GM21786 (cell line): Measurements from ENCODE around the gene ZMYND15.
"Not testable (repeated sequence)": the region's sequence is repeated elsewhere in the genome, so short reads cannot be mapped to it uniquely, and the experiment has no call there.

Experiments used
- ATAC-seq: cut with Tn5 transposase; IDR thresholded peaks from one replicate; pipeline ENCODE4 v1.9.1; 2021; ENCODE audit not compliant: unreplicated experiment

ZMYND15 gene

GRCh38 chr17:4739122-4740024 lies at the start of gene ZMYND15, which contains the start of gene CXCL16:
TSS of gene ZMYND15 (plus strand) at chr17:4739833. CDS start at chr17:4740549, 716 bp downstream.
TSS of gene CXCL16 (minus strand) at chr17:4739928. CDS start at chr17:4739339, 589 bp downstream.
- ATAC-seq: no peak

- not testable (repeated sequence) for ATAC-seq
These were observed 49.8 kb upstream of the ZMYND15 start for GRCh38 chr17:4689872-4690271.

- no peak for ATAC-seq
These were observed 48.9 kb upstream of the ZMYND15 start for GRCh38 chr17:4690745-4691144.

GRCh38 chr17:4691686-4692085 lies 47.9 kb upstream of the ZMYND15 start:
- no peak for ATAC-seq

GRCh38 chr17:4693416-4693815 lies 46.2 kb upstream of the ZMYND15 start:
- ATAC-seq: no peak

- no peak for ATAC-seq
These were observed 43.2 kb upstream of the ZMYND15 start for GRCh38 chr17:4696437-4696805.

- ATAC-seq: not testable (repeated sequence)
These were observed 40.1 kb upstream of the ZMYND15 start for GRCh38 chr17:4699401-4700056.

- ATAC-seq: no peak
These were observed 38.5 kb upstream of the ZMYND15 start for GRCh38 chr17:4701116-4701515.

- no peak for ATAC-seq
These were observed 36.3 kb upstream of the ZMYND15 start for GRCh38 chr17:4703330-4703691.

GRCh38 chr17:4704574-4704907 lies 35.1 kb upstream of the ZMYND15 start:
- not testable (repeated sequence) for ATAC-seq

GRCh38 chr17:4704991-4705390 lies 34.6 kb upstream of the ZMYND15 start:
- no peak for ATAC-seq

GRCh38 chr17:4706121-4706520 lies 33.5 kb upstream of the ZMYND15 start:
- no peak for ATAC-seq

GRCh38 chr17:4708436-4708835 lies 31.2 kb upstream of the ZMYND15 start:
- no peak for ATAC-seq

- peak; percentile 74 for ATAC-seq
These were observed 29.6 kb upstream of the ZMYND15 start, which contains the start of gene ARRB2 for GRCh38 chr17:4709794-4710692. TSS of gene ARRB2 (plus strand) at chr17:4710632. CDS start at chr17:4710722, 90 bp downstream.

- peak; percentile 6 for ATAC-seq
These were observed 28.7 kb upstream of the ZMYND15 start for GRCh38 chr17:4710693-4711634.

GRCh38 chr17:4711661-4712181 lies 27.9 kb upstream of the ZMYND15 start:
- no peak for ATAC-seq

- ATAC-seq: no peak
These were observed 27.1 kb upstream of the ZMYND15 start for GRCh38 chr17:4712526-4712925.

GRCh38 chr17:4714340-4715062 lies 25.1 kb upstream of the ZMYND15 start:
- ATAC-seq: not testable (repeated sequence)
